NCI-H1436 treated with DMSO at 0.1 percent for 48 hours (cell line): Measurements from ENCODE around the gene RNF207.

Source experiments
- DNase-seq: peaks from one replicate; lab custom pipeline; 2025; lab: John Stamatoyannopoulos, UW

Gene RNF207

DNA sequence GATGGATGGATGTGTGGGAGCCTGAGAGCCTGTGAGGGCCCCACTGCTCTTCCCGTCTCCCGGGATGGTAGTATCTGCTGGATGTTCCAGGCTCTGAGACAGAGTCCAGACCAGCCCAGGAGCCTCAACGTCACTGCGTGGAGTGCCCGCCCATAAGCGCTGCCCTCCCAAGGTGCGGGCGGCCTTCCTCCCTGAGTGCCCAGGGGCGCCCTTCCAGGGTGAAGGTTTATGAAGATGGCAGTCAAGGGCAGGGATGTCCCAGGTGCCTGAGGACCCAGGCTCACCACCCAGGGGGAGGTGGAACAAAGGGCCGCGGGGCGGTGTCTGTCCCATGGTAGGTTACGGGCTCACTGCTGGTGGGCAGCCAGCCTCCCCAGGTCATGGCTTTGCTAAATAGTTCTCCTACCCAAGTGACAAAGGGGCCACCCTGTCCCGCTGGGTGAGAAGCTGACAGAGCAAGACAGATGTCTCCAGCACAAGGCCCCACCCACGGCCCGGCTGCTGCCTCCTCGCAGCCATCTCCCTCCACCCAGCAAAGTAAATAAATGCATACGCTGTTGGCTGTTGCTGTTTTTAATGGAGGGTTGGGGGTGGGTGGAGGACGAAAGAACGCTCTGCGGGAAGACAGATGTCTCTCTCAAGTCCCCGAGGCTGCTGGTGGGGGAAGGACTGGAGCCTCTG, 63.9 kb downstream of the RNF207 start:
- DNase-seq = peak; percentile 19

DNA sequence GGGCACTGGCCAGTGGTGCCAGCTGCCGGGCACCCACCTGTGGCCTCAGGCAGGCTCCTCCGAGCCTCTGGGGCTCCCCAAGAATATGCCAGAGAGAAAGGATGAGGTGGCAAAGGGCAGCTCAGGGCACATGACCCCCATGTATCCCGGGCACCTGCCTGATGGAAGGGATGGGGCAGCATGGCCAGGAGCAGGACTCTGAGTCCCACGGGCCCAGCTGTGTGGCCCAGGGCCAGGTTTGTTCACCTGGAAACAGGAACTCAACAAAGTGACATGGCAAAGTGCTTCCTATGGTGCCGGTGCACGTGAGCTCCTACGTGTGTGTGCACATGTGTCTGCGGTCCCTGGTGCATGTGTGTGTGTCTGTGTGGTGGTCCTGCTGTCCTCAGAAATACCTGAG, 64.5 kb downstream of the RNF207 start:
- DNase-seq = no peak
